ENCODE data around the gene TC2N.

Gene TC2N

GRCh38 chr14:91753501-91754128 lies 113.7 kb downstream of the TC2N start:
- Histone ChIP-seq H3K27ac (no peak overlapping the region), H3K9me3 (no peaks in the 10 kb centered on the region), H3K4me1 (ENCODE audit: control insufficient read depth in 1 of 2, insufficient read depth in 1 of 2, low read depth in 1 of 2, low read length in 1 of 2) (no peaks in the 10 kb centered on the region), H3K36me3 (no peaks in the 10 kb centered on the region), H3K4me3 (ENCODE audit: low read depth in 1 of 2, low read length in 1 of 2) (no peak overlapping the region), H3K27me3 (no peaks in the 10 kb centered on the region)
- TF ChIP-seq CTCF (IDR thresholded peaks at IDR 0.05) = no peak

GRCh38 chr14:91752961-91753360 lies 114.4 kb downstream of the TC2N start:
- no peak for TF ChIP-seq CTCF (IDR thresholded peaks at IDR 0.05)
- Histone ChIP-seq H3K36me3 (no peaks in the 10 kb centered on the region), H3K4me1 (ENCODE audit: control insufficient read depth in 1 of 2, insufficient read depth in 1 of 2, low read depth in 1 of 2, low read length in 1 of 2) (no peaks in the 10 kb centered on the region), H3K9me3 (no peaks in the 10 kb centered on the region), H3K27ac (no peak overlapping the region), H3K27me3 (no peaks in the 10 kb centered on the region), H3K4me3 (ENCODE audit: low read depth in 1 of 2, low read length in 1 of 2) (no peak overlapping the region)

- no peaks in the 10 kb centered on the region for H3K9me3 ChIP-seq
- H3K4me1 ChIP-seq (ENCODE audit: control insufficient read depth in 1 of 2, insufficient read depth in 1 of 2, low read depth in 1 of 2, low read length in 1 of 2) = no peaks in the 10 kb centered on the region
- H3K27me3 ChIP-seq = no peaks in the 10 kb centered on the region
- no peak for TF ChIP-seq CTCF (IDR thresholded peaks at IDR 0.05)
- H3K36me3 ChIP-seq = no peaks in the 10 kb centered on the region
- H3K4me3 ChIP-seq (ENCODE audit: low read depth in 1 of 2, low read length in 1 of 2) = no peak overlapping the region
- H3K27ac ChIP-seq = no peak overlapping the region
Observed at GRCh38 chr14:91751719-91752118, 115.6 kb downstream of the TC2N start.

- no peaks in the 10 kb centered on the region for H3K9me3 ChIP-seq
- no peak overlapping the region for H3K4me3 ChIP-seq (ENCODE audit: low read depth in 1 of 2, low read length in 1 of 2)
- H3K27me3 ChIP-seq = no peaks in the 10 kb centered on the region
- no peaks in the 10 kb centered on the region for H3K4me1 ChIP-seq (ENCODE audit: control insufficient read depth in 1 of 2, insufficient read depth in 1 of 2, low read depth in 1 of 2, low read length in 1 of 2)
- H3K27ac ChIP-seq = no peak overlapping the region
- no peaks in the 10 kb centered on the region for H3K36me3 ChIP-seq
- no peak for TF ChIP-seq CTCF (IDR thresholded peaks at IDR 0.05)
Observed at GRCh38 chr14:91750634-91751198, 116.6 kb downstream of the TC2N start.

GRCh38 chr14:91749868-91750267 lies 117.5 kb downstream of the TC2N start:
- H3K27me3 ChIP-seq = no peaks in the 10 kb centered on the region
- no peak overlapping the region for H3K4me3 ChIP-seq (ENCODE audit: low read depth in 1 of 2, low read length in 1 of 2)
- no peak overlapping the region for H3K27ac ChIP-seq
- TF ChIP-seq CTCF (IDR thresholded peaks at IDR 0.05) = no peak
- no peaks in the 10 kb centered on the region for H3K9me3 ChIP-seq
- H3K36me3 ChIP-seq = no peaks in the 10 kb centered on the region
- no peaks in the 10 kb centered on the region for H3K4me1 ChIP-seq (ENCODE audit: control insufficient read depth in 1 of 2, insufficient read depth in 1 of 2, low read depth in 1 of 2, low read length in 1 of 2)
